ENCODE data around the gene HBG1. TPM values are rescaled to one million over a fixed set of nuclear protein-coding genes. Genes with fewer than 3 reads are reported as not detected.
"Not testable (repeated sequence)": the region's sequence is repeated elsewhere in the genome, so short reads cannot be mapped to it uniquely, and the experiment has no call there.

The HBG1 gene
- total RNA-seq: 1 to 10 TPM in 1 of 5 donors, not detected in 4; 6.2 TPM
- polyA plus RNA-seq: not detected
- long read RNA-seq, donor 1, transcript HBG1-201 (3 exons, 779 nt): major isoform, 101 of 287 reads
- long read RNA-seq, donor 1, partial matches to known transcripts: 182 of 287 reads
- long read RNA-seq, donor 1, other reads (novel, unspliced or antisense): 0 of 287 reads
- long read RNA-seq, donor 2, transcript HBG1-201 (3 exons, 779 nt): major isoform, 78 of 190 reads
- long read RNA-seq, donor 2, partial matches to known transcripts: 110 of 190 reads
- long read RNA-seq, donor 2, other reads (novel, unspliced or antisense): 0 of 190 reads
- long read RNA-seq, donor 3, transcript HBG1-201 (3 exons, 779 nt): major isoform, 152 of 276 reads
- long read RNA-seq, donor 3, partial matches to known transcripts: 120 of 276 reads
- long read RNA-seq, donor 3, other reads (novel, unspliced or antisense): 0 of 276 reads
- long read RNA-seq, donor 4, transcript HBG1-201 (3 exons, 779 nt): major isoform, 38 of 57 reads
- long read RNA-seq, donor 4, partial matches to known transcripts: 18 of 57 reads
- long read RNA-seq, donor 4, other reads (novel, unspliced or antisense): 0 of 57 reads
- long read RNA-seq, donor 5, transcript HBG1-201 (3 exons, 779 nt): major isoform, 957 of 1,614 reads
- long read RNA-seq, donor 5, transcript HBG1-203 (2 exons, 1,464 nt): minor isoform, 17 of 1,614 reads
- long read RNA-seq, donor 5, partial matches to known transcripts: 522 of 1,614 reads
- long read RNA-seq, donor 5, other reads (novel, unspliced or antisense): 116 of 1,614 reads
- long read RNA-seq, donor 6, transcript HBG1-203 (2 exons, 1,464 nt): minor isoform, 5 of 1,097 reads
- long read RNA-seq, donor 6, transcript HBG1-201 (3 exons, 779 nt): major isoform, 250 of 1,097 reads
- long read RNA-seq, donor 6, partial matches to known transcripts: 842 of 1,097 reads
- long read RNA-seq, donor 6, other reads (novel, unspliced or antisense): 0 of 1,097 reads
- long read RNA-seq, donor 7, transcript HBG1-201 (3 exons, 779 nt): major isoform, 757 of 1,316 reads
- long read RNA-seq, donor 7, transcript HBG1-203 (2 exons, 1,464 nt): minor isoform, 11 of 1,316 reads
- long read RNA-seq, donor 7, partial matches to known transcripts: 487 of 1,316 reads
- long read RNA-seq, donor 7, other reads (novel, unspliced or antisense): 61 of 1,316 reads
- long read RNA-seq, donor 8, transcript HBG1-201 (3 exons, 779 nt): major isoform, 284 of 515 reads
- long read RNA-seq, donor 8, transcript HBG1-203 (2 exons, 1,464 nt): minor isoform, 7 of 515 reads
- long read RNA-seq, donor 8, partial matches to known transcripts: 224 of 515 reads
- long read RNA-seq, donor 8, other reads (novel, unspliced or antisense): 0 of 515 reads
- long read RNA-seq, donor 9, transcript HBG1-201 (3 exons, 779 nt): major isoform, 677 of 1,323 reads
- long read RNA-seq, donor 9, transcript HBG1-203 (2 exons, 1,464 nt): minor isoform, 20 of 1,323 reads
- long read RNA-seq, donor 9, partial matches to known transcripts: 602 of 1,323 reads
- long read RNA-seq, donor 9, other reads (novel, unspliced or antisense): 23 of 1,323 reads
- long read RNA-seq, donor 10, transcript HBG1-201 (3 exons, 779 nt): major isoform, 76 of 147 reads
- long read RNA-seq, donor 10, partial matches to known transcripts: 67 of 147 reads
- long read RNA-seq, donor 10, other reads (novel, unspliced or antisense): 0 of 147 reads

DNA sequence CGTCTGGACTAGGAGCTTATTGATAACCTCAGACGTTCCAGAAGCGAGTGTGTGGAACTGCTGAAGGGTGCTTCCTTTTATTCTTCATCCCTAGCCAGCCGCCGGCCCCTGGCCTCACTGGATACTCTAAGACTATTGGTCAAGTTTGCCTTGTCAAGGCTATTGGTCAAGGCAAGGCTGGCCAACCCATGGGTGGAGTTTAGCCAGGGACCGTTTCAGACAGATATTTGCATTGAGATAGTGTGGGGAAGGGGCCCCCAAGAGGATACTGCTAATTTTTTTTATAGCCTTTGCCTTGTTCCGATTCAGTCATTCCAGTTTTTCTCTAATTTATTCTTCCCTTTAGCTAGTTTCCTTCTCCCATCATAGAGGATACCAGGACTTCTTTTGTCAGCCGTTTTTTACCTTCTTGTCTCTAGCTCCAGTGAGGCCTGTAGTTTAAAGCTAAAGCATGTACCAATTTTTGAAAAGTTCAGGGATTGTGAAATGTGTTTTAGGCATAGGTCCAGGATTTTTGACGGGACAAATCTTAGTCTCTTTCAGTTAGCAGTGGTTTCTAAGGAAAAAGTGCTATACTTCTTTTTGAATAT lies at the start of gene HBG1:
Gene HBG1, minus strand, starts transcription at position 51 of the 590 bp plus-strand sequence. CDS start 53 bp downstream, outside the sequence.
- H3K27ac ChIP-seq; H3K36me3 ChIP-seq; intact Hi-C loops (cut with DNase I; ENCODE audit: low total_unique reads); DNase-seq; H3K4me3 ChIP-seq; H3K27me3 ChIP-seq; H3K4me1 ChIP-seq; H3K9me3 ChIP-seq: not testable (repeated sequence)
- WGBS, 5 donors: 66 to 88% (median 82%) methylated on average over 2 to 4 of the region's 9 CpGs

DNA sequence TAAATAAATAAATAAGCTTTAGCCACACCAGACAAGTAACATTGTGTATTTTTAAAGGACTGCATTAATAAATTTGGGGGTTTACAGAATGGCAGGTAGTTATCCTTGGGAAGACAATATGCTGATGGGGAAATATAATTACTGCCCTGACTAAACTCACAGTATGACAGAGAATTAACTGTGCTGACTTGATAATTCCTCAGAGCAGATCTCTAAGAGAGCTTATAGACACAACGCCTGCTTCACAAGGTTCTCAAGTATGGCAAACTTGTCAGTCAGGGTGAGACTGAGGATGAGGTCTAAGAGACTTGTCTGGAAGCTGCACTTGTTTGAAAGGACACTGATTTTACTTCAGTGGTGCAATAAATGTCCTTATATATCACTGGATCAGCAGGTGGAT lies 48.8 kb upstream of the HBG1 start:
- TF ChIP-seq POLR2A (IDR thresholded peaks at IDR 0.05) (no peak), POLR2AphosphoS5 (IDR thresholded peaks at IDR 0.05) (no peak), EP300 (IDR thresholded peaks at IDR 0.05) (no peak)
- TF ChIP-seq, protein P1, sequence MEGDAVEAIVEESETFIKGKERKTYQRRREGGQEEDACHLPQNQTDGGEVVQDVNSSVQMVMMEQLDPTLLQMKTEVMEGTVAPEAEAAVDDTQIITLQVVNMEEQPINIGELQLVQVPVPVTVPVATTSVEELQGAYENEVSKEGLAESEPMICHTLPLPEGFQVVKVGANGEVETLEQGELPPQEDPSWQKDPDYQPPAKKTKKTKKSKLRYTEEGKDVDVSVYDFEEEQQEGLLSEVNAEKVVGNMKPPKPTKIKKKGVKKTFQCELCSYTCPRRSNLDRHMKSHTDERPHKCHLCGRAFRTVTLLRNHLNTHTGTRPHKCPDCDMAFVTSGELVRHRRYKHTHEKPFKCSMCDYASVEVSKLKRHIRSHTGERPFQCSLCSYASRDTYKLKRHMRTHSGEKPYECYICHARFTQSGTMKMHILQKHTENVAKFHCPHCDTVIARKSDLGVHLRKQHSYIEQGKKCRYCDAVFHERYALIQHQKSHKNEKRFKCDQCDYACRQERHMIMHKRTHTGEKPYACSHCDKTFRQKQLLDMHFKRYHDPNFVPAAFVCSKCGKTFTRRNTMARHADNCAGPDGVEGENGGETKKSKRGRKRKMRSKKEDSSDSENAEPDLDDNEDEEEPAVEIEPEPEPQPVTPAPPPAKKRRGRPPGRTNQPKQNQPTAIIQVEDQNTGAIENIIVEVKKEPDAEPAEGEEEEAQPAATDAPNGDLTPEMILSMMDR (IDR thresholded peaks at IDR 0.05): no peak
- H3K27me3 ChIP-seq: no peaks in the 10 kb centered on the region
- no peaks in the 10 kb centered on the region for H3K36me3 ChIP-seq
- 0 to 83% (median 64%) methylated on average over 1 of the region's 1 CpG for WGBS, 5 donors
- no peaks in the 10 kb centered on the region for H3K4me1 ChIP-seq
- H3K9me3 ChIP-seq: no peaks in the 10 kb centered on the region
- no peak overlapping the region for H3K4me3 ChIP-seq
- intact Hi-C loops (cut with DNase I; ENCODE audit: low total_unique reads): no loop called here
- no peak for DNase-seq
- H3K27ac ChIP-seq: no peak overlapping the region

DNA sequence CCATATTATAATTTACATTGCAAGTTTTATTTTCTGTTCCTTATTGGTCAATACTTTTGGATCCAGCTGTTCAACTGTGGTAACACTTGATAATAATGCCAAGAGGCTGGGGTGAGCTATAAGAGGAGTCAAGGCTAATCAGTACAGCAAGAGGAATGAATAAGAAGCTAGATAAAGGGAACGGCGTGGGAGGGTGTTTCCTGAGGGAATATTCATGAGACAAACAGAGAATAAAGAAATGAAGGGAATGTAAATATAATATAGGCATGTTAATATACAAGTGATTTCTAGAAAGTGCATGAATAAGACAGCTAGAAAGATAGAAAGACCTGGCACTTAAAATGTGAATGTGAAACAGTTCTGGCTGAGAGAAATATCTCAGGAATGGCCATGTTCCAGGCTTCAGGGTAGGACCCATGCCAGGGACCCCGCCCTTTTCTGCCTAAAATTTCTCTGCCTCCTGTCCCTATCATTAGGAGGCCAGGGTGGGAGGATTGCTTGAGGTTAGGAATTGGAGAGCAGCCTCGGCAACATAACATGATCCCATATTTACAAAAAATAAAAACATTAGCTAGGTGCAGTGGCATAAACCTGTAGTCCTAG lies 48.2 kb upstream of the HBG1 start:
- 33 to 64% (median 52%) methylated on average over 4 of the region's 4 CpGs for WGBS, 5 donors
- no peak for DNase-seq
- Histone ChIP-seq H3K4me3 (no peak overlapping the region), H3K27me3 (no peaks in the 10 kb centered on the region), H3K4me1 (no peaks in the 10 kb centered on the region), H3K27ac (no peak overlapping the region), H3K9me3 (no peaks in the 10 kb centered on the region), H3K36me3 (no peaks in the 10 kb centered on the region)
- TF ChIP-seq POLR2AphosphoS5 (IDR thresholded peaks at IDR 0.05) (no peak), EP300 (IDR thresholded peaks at IDR 0.05) (no peak), POLR2A (IDR thresholded peaks at IDR 0.05) (no peak)
- TF ChIP-seq, protein P1 (IDR thresholded peaks at IDR 0.05): no peak
- intact Hi-C loops (cut with DNase I; ENCODE audit: low total_unique reads): no loop called here

DNA sequence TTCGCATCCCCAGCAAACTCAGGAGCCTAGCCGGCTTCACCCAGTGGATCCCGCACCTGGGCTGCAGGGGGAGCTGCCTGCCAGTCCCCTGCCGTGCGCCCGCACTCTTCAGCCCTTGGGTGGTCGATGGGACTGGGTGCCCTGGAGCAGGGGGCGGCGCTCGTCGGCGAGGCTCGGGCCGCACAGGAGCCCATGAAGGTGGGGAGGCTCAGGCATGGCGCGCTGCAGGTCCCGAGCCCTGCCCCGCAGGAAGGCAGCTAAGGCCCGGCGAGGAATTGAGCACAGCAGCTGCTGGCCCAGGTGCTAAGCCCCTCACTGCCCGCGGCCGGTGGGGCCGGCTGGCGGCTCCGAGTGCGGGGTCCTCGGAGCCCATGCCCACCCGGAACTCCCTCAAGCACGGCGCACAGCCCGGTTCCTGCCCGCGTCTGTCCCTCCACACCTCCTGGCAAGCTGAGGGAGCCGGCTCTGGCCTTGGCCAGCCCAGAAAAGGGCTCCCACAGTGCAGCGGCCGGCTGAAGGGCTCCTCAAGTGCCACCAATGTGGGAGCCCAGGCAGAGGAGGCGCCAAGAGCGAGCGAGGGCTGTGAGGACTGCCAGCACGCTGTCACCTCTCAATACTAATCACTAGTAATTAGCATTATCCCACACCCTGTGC lies 44.8 kb upstream of the HBG1 start:
- intact Hi-C loops (cut with DNase I; ENCODE audit: low total_unique reads): not testable (repeated sequence)

More for the DNA sequence above, 44.8 kb upstream of the HBG1 start:
- not testable (repeated sequence) for H3K36me3 ChIP-seq, DNase-seq, H3K4me1 ChIP-seq, H3K27ac ChIP-seq, H3K27me3 ChIP-seq, H3K4me3 ChIP-seq, H3K9me3 ChIP-seq
- 93 to 96% (median 94%) methylated on average over 23 to 41 of the region's 41 CpGs for WGBS, 5 donors
